ENCODE data around the gene CIAO3.

Gene CIAO3

DNA sequence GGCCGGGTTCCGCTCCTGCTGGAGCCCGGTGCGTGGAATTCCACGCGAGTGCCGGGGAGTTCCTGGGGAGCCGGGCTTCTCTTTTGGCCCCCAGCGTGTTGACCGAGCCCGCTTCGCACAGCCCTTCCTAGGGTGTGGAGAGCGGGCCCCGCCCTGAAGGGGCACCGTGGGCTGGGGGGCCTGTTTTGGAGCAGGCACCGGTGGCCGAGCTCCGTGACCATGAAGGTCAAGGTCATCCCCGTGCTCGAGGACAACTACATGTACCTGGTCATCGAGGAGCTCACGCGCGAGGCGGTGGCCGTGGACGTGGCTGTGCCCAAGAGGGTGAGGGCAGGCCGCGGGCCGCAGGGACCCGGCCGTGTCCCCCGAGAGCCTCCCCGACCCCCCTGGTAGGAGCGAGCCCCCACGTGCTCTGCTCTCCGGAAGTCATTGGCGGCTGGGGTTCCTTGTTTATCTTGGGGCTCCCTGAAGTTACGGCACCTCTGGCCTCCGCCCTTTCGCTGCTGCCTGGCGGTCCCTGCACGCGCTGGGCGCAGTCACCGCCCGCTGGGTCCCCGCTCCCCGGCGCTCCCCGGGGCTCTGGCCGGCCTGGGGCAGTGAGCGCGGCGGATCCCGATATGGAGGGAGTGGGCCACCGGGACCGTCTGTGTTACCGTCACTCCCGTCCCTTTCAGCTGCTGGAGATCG, 13.4 kb downstream of the CIAO3 start:
- peak overlapping the region; percentile 99 for H3K14ac ChIP-seq (ENCODE audit: low read length)
- peaks cover 8% of the 10 kb centered on the region for H3K79me1 ChIP-seq (ENCODE audit: low read depth, low read length)
- H3K27me3 ChIP-seq (ENCODE audit: control insufficient read depth in 3 of 3, insufficient read depth in 3 of 3, low read depth in 1 of 3, low read length in 3 of 3) = peaks cover 0 to 16% (median 0%) of the 10 kb centered on the region in 3 experiments
- no peak overlapping the region for H2BK120ac ChIP-seq (ENCODE audit: low read depth, low read length)
- DNase-seq (ENCODE audit: low spot score) = no peak
- peak overlapping the region; percentile 94 for H2BK15ac ChIP-seq (ENCODE audit: low read length)
- H2BK5ac ChIP-seq (ENCODE audit: low read length) = peak overlapping the region; percentile 82
- H3K27ac ChIP-seq (replicated peaks; ENCODE audit: low read length) = no peak overlapping the region
- H3K23ac ChIP-seq (ENCODE audit: low read depth, low read length, poor library complexity) = peak overlapping the region; percentile 99
- peaks cover 7 to 14% of the 10 kb centered on the region in 2 donors for H3K36me3 ChIP-seq (replicated peaks in 1 of 2; ENCODE audit: control insufficient read depth in 2 of 2, insufficient read depth in 2 of 2, low read length in 2 of 2)
- peak overlapping the region; percentile 97 for H3K4me2 ChIP-seq (ENCODE audit: insufficient read depth, low read length, poor library complexity, severe bottlenecking)
- H2AFZ ChIP-seq (ENCODE audit: low read length) = peak overlapping the region; percentile 82
- H3K4ac ChIP-seq (ENCODE audit: low read length) = peak overlapping the region; percentile 76
- H2BK12ac ChIP-seq (ENCODE audit: low read length) = peak overlapping the region; percentile 95
- WGBS, 2 donors (ENCODE audit: extremely low coverage in 2 of 2, insufficient read length in 2 of 2, insufficient replicate concordance in 1 of 2) = no CpG with 5 or more reads among the region's 61 CpGs
- peak overlapping the region; percentile 72 for H4K8ac ChIP-seq (ENCODE audit: low read depth, low read length)
- peak overlapping the region; percentile 45 to 81 for H3K4me3 ChIP-seq (ENCODE audit: low read length in 2 of 2)
- H3K4me1 ChIP-seq (ENCODE audit: control insufficient read depth in 2 of 2, insufficient read depth in 1 of 2, low read depth in 1 of 2, low read length in 2 of 2) = peaks cover 5 to 11% of the 10 kb centered on the region in 2 donors
- H2AK5ac ChIP-seq (ENCODE audit: low read depth, low read length) = peak overlapping the region; percentile 99
- no peak overlapping the region for H4K91ac ChIP-seq (ENCODE audit: low read depth, low read length, poor library complexity)
- no peaks in the 10 kb centered on the region for H3K9me3 ChIP-seq (replicated peaks in 1 of 2; ENCODE audit: control insufficient read depth in 2 of 2, insufficient read depth in 1 of 2, low read depth in 1 of 2, low read length in 2 of 2)
- peak overlapping the region; percentile 95 for H3K9ac ChIP-seq (ENCODE audit: low read depth, low read length, poor library complexity)
- H3K18ac ChIP-seq (ENCODE audit: low read length) = peak overlapping the region; percentile 97

DNA sequence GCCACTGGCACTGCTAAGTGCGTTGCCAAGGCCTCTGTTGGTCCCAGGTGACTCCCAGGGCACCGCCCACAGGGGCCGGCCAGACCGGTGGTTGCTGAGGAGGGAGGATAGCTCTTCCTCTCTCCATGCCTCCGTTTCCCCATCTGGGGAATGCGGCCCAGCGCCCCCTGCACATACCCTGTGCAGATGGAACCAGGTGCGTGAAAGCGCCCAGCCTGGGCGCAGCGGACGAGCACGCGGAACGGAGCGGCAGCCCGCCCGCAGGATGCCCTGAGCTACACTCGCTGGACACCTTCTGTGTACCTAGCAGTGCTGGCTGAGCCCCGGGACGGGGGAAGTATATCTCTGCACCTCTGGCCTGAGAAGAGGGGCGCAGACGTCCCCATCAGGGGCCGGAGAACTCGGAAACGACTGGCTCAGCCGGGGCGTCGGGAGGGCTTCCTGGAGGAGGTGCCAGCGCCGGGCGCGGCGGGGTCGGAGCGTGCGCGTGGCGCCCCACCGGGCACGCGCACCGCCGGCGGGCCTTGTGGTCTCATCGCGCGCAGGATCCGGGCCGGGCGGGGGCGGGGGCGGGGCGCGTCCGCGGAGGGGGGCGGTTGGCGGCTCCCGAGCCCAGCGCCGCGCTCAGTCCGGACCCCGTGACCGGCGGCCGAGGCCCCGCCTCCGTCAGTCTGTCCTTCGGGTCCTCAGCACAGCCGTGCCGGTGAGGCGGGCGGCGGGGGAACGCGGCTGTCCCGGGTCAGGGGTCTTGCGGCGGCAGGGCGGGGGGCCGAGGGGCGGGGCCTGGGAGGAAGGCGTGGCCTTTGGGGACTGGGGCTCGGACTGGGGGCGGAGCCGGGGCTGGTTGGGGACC, 14.1 kb downstream of the CIAO3 start, which contains the start of the genes CCDC78 and HAGHL:
Gene CCDC78 (minus strand): TSS at position 6 of the 853 bp plus-strand sequence. CDS start 76 bp downstream, outside the sequence.
Gene HAGHL (plus strand): TSS at position 669 of the 853 bp plus-strand sequence. CDS start 404 bp downstream, outside the sequence.
- Histone ChIP-seq H3K4me2 (ENCODE audit: insufficient read depth, low read length, poor library complexity, severe bottlenecking) (peak within 1 kb of the TSS; percentile 97), H3K14ac (ENCODE audit: low read length) (peak within 1 kb of the TSS; percentile 99), H3K4me3 (ENCODE audit: low read length in 2 of 2) (peak within 1 kb of the TSS; percentile 45 to 81), H3K27me3 (ENCODE audit: control insufficient read depth in 3 of 3, insufficient read depth in 3 of 3, low read depth in 1 of 3, low read length in 3 of 3) (peaks cover 0 to 16% (median 0%) of the 10 kb centered on the region in 3 experiments), H3K9me3 (replicated peaks in 1 of 2; ENCODE audit: control insufficient read depth in 2 of 2, insufficient read depth in 1 of 2, low read depth in 1 of 2, low read length in 2 of 2) (no peaks in the 10 kb centered on the region), H2BK15ac (ENCODE audit: low read length) (peak within 1 kb of the TSS; percentile 94), H4K8ac (ENCODE audit: low read depth, low read length) (peak within 1 kb of the TSS; percentile 72), H2BK120ac (ENCODE audit: low read depth, low read length) (peak within 1 kb of the TSS; percentile 83), H2BK12ac (ENCODE audit: low read length) (peak within 1 kb of the TSS; percentile 95), H3K23ac (ENCODE audit: low read depth, low read length, poor library complexity) (peak within 1 kb of the TSS; percentile 99), H3K36me3 (replicated peaks in 1 of 2; ENCODE audit: control insufficient read depth in 2 of 2, insufficient read depth in 2 of 2, low read length in 2 of 2) (peaks cover 7 to 9% of the 10 kb centered on the region in 2 donors), H3K27ac (replicated peaks; ENCODE audit: low read length) (peak within 1 kb of the TSS; percentile 16), H4K91ac (ENCODE audit: low read depth, low read length, poor library complexity) (peak within 1 kb of the TSS; percentile 53), H3K4me1 (ENCODE audit: control insufficient read depth in 2 of 2, insufficient read depth in 1 of 2, low read depth in 1 of 2, low read length in 2 of 2) (peaks cover 12% of the 10 kb centered on the region in 2 donors), H2AK5ac (ENCODE audit: low read depth, low read length) (peak within 1 kb of the TSS; percentile 99), H2AFZ (ENCODE audit: low read length) (peak within 1 kb of the TSS; percentile 82), H2BK5ac (ENCODE audit: low read length) (peak within 1 kb of the TSS; percentile 82), H3K9ac (ENCODE audit: low read depth, low read length, poor library complexity) (peak within 1 kb of the TSS; percentile 95), H3K4ac (ENCODE audit: low read length) (peak within 1 kb of the TSS; percentile 76), H3K79me1 (ENCODE audit: low read depth, low read length) (peaks cover 8% of the 10 kb centered on the region), H3K18ac (ENCODE audit: low read length) (peak within 1 kb of the TSS; percentile 97)
- WGBS, 2 donors (ENCODE audit: extremely low coverage in 2 of 2, insufficient read length in 2 of 2, insufficient replicate concordance in 1 of 2) = no CpG with 5 or more reads among the region's 88 CpGs
- no peak for DNase-seq (ENCODE audit: low spot score)

DNA sequence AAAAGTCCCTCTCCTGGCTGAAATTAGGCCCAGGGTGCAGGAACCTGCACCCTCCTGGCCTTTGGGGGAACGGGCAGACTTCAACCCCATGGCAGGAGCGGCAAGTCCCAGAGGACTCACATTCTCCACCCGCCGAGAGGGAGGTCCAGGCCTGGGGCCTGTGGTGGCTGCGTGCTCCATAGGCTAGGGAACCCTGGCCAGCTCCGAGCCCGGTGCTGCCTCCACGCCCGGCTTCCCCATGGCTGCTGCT, 14.7 kb downstream of the CIAO3 start:
- Histone ChIP-seq H3K4ac (ENCODE audit: low read length) (peak overlapping the region; percentile 57), H2BK120ac (ENCODE audit: low read depth, low read length) (peak overlapping the region; percentile 83), H3K27ac (replicated peaks; ENCODE audit: low read length) (peak overlapping the region; percentile 16), H2AFZ (ENCODE audit: low read length) (no peak overlapping the region), H2AK5ac (ENCODE audit: low read depth, low read length) (peak overlapping the region; percentile 88), H3K23ac (ENCODE audit: low read depth, low read length, poor library complexity) (peak overlapping the region; percentile 25), H2BK5ac (ENCODE audit: low read length) (no peak overlapping the region), H3K79me1 (ENCODE audit: low read depth, low read length) (peaks cover 5% of the 10 kb centered on the region), H3K4me1 (ENCODE audit: control insufficient read depth in 2 of 2, insufficient read depth in 1 of 2, low read depth in 1 of 2, low read length in 2 of 2) (peaks cover 14 to 15% of the 10 kb centered on the region in 2 donors), H4K8ac (ENCODE audit: low read depth, low read length) (no peak overlapping the region), H3K4me3 (ENCODE audit: low read length in 2 of 2) (no peak overlapping the region), H3K27me3 (ENCODE audit: control insufficient read depth in 3 of 3, insufficient read depth in 3 of 3, low read depth in 1 of 3, low read length in 3 of 3) (peaks cover 0 to 16% (median 0%) of the 10 kb centered on the region in 3 experiments), H3K14ac (ENCODE audit: low read length) (peak overlapping the region; percentile 58), H3K36me3 (replicated peaks in 1 of 2; ENCODE audit: control insufficient read depth in 2 of 2, insufficient read depth in 2 of 2, low read length in 2 of 2) (peaks cover 4 to 7% of the 10 kb centered on the region in 2 donors), H4K91ac (ENCODE audit: low read depth, low read length, poor library complexity) (no peak overlapping the region), H3K4me2 (ENCODE audit: insufficient read depth, low read length, poor library complexity, severe bottlenecking) (no peak overlapping the region), H3K9ac (ENCODE audit: low read depth, low read length, poor library complexity) (peak overlapping the region; percentile 79), H3K9me3 (replicated peaks in 1 of 2; ENCODE audit: control insufficient read depth in 2 of 2, insufficient read depth in 1 of 2, low read depth in 1 of 2, low read length in 2 of 2) (no peaks in the 10 kb centered on the region), H2BK12ac (ENCODE audit: low read length) (no peak overlapping the region), H3K18ac (ENCODE audit: low read length) (peak overlapping the region; percentile 97), H2BK15ac (ENCODE audit: low read length) (peak overlapping the region; percentile 1)
- no CpG with 5 or more reads among the region's 9 CpGs for WGBS, 2 donors (ENCODE audit: extremely low coverage in 2 of 2, insufficient read length in 2 of 2, insufficient replicate concordance in 1 of 2)
- no peak for DNase-seq (ENCODE audit: low spot score)
